HG02759 (cell line): ENCODE results near the gene SLMAP.

ENCODE experiments used
- ATAC-seq: cut with Tn5 transposase; IDR thresholded peaks from one replicate; pipeline ENCODE4 v1.9.1; 2021; ENCODE audit warnings: mild to moderate bottlenecking, moderate library complexity; ENCODE audit not compliant: unreplicated experiment

Gene SLMAP

DNA sequence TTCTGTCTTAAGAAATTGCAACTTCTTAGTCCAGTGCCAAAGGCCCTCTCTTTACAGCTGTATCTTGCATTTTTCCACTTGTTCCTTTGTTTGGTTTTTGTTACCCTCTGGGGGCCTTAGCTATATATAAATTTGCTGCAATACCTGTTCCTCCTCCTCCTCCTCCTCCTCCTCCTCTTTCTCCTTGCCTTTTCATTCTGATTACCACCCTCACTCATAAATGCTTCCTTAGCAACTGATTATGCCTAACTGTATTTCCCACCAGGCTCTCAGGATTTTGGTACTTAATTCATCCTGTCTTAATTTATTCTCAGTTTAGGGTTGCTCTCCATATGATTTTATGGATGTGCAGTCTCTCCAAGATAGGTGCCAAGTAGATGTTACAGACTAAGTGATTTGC, 65.7 kb downstream of the SLMAP start:
- no peak for ATAC-seq

DNA sequence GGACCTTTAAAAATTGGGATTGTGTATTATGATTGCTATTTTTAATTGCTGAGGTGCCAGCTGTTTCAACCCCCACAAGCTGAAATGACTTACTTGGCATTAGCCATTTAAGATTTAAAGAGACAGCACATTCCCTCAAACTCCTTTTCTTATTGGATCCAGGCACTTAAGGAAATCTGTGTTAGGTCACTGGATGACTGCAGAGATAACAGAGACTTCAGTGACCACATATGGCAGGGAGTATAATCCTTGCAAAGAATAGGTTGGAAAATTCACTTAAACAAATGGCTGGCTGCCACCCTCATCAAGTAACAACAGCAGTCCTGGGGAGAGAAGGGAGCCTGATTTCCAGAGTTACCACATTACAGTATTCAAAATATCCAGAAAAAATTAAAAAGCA, 66.6 kb downstream of the SLMAP start:
- no peak for ATAC-seq

DNA sequence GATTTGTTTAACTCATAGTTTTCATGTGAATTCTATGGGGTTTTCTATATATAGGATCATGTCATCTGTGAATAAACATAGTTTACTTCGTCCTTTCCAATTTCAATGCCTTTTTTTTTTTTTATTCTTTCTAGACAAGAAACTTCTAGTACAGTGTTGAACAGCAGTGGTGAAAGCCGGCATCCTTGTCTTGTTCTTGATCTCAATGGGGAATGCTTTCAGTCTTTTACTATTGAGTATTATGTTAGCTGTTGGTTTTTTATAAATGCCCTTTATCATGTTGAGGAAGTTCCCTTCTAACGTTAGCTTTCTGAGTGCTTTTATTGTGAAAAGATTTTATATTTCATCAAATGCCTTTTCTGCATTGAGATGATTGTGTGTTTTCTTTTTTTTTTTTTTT, 69.0 kb downstream of the SLMAP start:
- ATAC-seq, result no peak

DNA sequence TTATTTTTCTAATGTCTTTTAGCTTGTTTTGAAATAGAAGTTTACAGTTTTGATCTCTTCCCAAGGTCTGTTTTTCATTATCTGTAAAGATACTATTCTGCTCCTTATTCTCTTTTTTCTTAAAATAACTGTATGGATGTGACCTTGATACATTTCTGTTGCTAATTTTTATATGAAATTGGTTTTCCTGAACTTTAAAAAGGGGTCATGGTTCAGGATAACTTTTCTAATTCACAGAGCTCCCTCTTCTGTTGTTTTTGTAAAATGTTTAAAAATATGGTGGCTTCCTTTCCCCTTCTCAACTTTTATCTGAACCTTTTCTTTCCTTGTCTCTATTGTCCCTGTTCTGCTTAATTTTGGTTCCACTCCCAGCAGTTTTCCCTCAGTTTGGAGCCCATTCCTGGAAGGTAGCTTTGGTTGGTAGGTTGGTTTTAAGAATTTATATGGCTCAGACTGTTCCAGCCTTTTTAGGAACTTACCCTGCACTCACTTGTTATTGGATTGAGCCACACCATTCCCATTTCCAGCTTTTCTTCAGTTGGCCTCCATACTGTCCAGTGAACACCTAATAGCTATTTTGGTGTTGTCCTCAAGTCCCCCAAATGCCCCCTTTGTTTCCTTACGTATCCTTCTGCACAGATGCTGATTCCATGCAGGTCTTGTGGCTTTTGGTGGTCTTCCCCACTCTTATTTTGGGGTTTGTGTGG, 70.3 kb downstream of the SLMAP start:
- ATAC-seq, result no peak

DNA sequence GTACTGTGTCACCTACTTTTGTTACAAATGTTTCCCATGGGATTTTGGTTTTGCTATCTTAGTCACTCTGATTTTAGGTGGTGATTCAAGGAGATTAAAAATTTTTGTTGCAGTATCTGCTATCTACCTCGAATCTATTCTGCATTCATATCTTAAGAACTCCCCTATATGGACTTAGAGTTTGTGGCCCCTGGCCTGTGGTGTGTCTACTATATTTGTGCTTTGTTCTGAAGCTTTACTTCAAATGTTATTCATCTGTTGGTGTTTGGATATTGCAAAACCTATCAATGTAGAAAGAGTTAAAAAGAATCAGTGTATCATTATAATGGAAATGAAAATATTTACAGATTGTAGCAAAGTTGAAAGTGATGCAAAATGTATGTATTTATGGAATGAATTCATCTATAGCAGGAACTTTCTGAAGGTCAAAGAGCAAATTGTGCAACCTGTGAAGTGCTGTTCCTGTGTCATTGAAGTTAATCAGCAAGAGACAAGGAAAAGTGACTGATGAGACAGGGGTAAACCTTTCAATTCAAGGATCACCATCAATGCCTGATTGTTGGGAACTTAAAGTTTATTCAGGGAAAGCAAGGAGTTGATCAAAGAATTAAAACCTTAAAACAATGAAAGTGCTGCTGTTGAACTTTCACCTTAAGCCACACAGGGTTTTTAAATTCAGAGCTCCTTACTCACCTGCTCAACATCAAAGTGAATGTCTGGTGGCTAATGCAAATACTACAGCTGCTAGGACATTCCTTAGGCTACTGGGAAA, 71.0 kb downstream of the SLMAP start:
- ATAC-seq, result no peak

DNA sequence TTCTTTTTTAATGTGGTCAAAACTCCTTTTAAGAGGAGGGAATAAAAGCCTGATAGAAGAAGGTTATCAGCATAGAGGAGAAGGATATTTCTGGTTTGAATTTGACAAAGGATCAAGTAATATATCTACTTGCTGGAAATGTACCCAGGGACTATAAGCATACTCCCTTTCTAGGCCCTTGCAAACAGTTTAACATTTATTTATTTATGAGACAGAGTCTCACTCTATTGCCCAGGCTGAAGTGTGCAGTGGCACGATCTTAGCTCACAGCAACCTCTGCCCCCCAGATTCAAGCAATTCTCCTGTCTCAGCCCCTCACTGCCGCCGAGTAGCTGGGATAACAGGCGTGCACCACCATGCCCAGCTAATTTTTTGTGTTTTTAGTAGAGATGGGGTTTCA, 71.6 kb downstream of the SLMAP start:
- ATAC-seq, result no peak

DNA sequence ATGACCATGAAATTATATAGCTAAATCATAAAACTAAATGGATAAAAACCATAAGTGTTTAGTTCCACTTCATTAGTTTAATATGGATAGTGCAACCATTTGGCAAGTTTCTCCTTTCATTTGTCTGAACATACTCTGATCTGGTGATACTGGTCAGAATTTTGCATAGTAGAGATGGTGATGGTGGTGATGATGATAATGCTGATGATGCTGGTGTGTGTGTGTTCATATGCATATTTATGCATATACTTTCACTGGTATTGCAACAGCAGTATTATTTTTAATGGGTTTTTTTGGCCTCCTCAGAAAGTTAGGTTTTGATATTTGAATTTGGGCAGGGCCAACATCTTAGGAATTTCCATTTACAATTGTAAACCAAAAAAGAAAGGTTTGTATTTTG, 76.4 kb downstream of the SLMAP start:
- ATAC-seq, result no peak

DNA sequence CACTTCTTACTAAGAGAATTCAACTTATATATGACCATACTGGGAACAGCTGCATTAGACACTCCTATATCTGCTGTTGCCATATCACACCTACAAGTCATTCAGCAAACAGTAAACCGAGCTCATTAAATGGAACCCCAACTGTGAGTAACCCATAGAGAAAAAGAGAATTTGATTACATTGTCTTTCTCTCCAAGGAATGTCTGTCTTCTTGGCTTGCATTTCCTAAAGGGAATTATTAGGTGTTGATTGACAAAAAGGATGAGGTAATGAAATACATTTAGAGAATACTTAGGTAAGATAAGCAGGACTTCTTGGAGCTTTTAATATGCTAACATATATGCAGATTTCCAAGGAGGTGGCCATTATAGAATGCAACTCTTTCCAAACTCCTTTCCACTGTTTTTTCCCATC, 76.8 kb downstream of the SLMAP start:
- ATAC-seq, result no peak

DNA sequence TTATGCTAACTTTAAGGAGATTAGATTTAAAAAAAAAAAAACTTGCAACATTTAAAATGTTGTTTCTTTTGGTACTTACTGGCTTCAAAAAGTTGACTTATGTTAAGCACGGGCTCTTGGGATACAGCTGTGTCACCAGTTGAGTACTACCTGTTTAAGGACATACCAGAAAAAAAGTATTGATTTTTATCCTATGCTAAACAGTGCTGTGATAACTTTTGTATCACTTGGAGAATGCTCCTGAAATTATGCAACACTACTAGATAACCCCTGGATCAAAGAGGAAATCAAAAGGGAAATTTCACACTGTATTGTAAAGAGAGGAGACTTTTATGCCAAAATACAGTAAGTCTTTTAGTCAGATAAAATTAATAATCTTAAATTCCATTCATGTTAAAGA, 77.7 kb downstream of the SLMAP start:
- no peak for ATAC-seq

DNA sequence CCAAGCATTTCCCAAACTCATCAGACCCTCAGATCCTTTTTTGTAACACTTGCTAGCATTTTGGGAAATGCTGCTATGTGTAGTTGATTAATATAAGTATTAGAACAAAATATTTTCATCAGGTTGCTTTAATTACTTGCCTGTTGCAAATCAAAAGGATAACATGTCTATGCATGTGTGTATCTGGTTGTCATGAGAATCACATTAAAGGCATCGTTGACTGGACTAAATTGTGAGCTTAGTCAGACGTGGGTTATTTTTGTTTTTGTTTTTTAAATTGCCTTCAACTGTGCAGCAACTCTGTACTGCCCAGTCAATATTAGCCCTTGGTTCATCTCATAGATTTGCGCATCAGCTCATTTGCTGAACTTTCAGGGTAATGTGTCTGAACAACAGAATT, 81.6 kb downstream of the SLMAP start:
- no peak for ATAC-seq

DNA sequence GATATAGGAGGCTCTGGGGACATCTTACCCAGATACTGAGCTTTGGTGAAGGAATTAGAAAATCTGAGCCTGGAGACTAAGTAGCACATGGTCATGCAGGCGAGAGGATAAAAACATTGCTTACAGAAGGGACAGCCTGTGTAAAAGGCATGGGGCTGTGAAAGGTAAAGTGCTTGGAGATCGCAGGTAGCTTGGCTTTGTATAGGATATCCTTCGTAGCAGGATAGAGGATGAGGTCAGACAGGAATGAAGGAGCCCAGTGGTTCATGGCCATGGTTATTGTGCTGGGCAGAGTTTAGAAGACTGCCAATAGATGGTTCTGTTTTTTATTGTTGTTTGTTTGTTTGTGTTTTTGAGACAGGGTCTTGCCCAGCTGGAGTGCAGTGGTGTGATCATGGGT, 82.5 kb downstream of the SLMAP start:
- no peak for ATAC-seq

DNA sequence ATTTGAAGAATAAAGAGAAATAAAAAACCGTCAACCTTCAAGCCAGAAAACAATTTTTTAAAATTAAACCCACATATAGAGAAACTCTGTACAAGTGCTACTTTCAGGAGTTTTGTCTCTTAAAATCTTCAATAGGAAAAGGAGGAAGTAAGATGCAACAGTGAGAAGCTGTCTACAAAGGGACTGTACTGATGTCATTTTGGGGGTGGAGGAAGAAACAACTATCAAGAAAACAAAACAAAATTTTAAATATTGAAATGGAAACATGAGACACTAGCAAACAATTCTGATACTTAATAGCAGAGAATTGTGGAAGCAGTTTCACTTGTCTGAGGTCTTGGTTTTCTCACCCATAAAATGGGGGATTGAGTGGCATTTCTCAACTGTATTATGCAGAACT, 84.4 kb downstream of the SLMAP start:
- ATAC-seq, result no peak

DNA sequence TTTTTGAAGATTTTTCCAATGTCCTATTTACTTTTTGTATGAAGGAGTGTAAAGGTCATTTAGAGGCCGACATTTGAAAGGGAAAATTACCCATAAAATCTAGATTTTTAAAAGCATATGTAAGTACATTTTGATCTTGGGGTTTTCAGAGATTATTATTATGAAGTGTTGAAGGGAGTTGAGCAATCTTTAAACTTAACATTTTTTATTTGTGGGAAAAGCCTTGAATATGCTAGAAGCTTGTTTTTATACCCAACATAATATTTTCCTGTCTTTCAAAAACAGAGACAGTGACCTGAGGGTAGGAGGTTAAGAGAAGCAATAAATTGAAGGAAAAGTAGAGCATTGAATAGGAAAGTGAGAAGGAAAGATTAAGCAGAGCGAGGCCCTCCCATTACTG, 85.7 kb downstream of the SLMAP start:
- no peak for ATAC-seq

DNA sequence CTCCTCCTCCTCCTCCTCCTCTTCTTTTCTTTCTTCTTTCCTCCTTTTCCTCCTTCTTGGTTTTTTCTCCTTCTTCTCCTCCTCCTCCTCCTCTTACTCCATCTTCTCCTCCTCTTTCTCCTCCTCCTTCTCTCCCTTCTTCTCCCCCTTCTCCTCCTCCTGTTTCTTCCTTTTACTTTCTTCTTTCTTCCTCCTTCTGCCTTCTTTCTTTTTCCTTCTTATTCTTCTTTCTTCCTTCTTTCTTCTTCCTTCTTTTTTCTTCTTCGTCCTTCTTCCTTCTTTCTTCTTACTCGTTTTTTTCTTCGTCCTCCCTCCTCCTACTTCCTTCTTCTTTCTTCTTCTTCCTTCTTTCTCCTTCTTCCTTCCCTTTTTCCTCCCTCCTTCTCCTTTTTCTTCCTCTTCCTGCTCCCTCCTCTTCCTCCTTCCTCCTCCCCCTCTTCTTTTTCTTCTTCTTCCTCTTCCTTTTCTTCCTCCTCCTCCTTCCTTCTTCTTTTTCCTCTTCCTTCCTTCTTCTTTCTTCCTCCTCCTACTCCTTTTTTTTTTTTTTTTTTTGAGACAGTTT, 92.1 kb downstream of the SLMAP start:
- ATAC-seq, result no peak

DNA sequence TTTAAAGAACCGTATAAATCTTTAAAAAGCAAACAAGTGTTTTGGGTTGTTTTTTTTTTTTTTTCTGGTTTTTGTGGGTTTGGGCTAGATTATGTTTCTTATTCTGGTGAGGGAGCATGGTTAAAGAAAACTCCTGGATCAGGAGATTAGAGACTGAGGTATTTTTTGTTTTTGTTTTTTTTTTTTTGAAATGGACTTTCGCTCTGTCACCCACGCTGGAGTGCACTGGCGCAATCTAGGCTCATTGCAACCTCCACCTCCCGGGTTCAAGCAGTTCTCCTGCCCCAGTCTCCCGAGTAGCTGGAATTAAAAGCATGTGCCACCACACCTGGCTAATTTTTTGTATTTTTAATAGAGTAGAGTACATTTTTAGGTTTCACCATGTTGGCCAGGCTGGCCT, 95.2 kb downstream of the SLMAP start:
- ATAC-seq, result no peak

DNA sequence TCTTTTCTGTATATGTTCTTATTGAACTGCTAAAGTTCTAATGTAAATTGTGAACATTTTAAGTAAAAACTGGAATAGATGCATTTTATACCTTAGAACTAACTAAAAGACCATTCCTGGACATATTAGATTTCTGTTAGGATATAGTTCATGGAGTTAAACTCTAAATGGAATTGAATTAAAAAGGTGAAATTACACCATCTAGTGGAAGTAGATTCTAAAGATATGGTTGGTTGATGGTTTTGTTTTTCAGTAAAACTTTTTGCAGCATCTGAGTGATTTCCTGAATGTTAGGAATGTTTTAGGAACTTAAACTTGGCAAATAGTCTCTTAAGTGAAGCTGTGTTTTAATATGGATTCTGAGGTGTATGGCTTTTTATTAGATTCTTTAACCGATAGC, 96.8 kb downstream of the SLMAP start:
- no peak for ATAC-seq

DNA sequence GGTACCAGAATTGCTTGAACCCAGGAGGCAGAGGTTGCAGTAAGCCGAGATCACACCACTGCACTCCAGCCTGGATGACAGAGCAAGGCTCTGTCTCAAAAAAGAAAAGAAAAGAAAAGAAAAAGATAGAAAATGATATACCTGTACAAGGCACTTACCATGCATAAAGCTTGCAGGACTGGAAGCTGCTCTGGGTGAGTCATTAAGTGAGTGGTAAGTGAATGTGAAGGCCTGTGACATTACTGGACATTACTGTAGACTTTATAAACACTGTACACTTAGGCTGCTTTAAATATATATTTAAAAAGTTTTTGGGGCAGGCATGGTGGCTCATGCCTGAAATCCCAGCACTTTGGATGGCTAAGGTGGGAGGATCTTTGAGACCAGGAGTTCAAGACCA, 99.2 kb downstream of the SLMAP start:
- no peak for ATAC-seq

DNA sequence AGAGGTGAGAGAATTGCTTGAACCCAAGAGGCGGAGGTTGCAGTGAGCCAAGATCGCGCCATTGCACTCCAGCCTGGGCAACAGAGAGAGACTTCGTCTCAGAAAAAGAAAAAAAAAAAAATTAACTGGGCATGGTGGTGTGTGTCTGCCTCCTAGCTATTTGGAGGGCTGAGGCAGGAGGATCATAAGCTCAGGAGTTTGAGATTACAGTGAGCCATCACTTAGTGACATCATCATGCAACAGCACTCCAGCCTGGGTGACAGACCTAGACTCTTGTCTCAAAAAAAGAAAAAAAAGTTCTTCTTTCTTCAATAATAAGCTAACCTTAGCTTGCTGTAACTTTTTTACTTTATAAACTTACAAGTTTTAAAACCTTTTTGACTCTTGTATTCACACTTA, 99.8 kb downstream of the SLMAP start:
- no peak for ATAC-seq

DNA sequence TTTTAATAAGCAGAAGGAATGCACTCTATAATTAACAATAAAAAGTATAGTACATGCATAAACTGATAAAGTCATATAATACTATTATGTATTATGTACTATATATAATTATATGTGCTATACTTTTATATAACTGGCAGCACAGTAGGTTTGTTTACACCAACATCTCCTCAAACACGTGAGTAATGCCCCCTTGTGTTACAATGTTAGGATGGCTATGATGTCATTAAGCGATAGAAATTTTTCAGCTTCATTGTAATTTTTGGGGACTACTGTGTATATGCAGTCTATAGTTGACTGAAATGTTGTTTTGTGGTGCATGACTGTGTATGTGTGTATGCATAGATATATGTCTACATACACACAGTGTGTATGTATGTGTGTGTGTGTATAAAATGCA, 100.6 kb downstream of the SLMAP start:
- ATAC-seq, result no peak

DNA sequence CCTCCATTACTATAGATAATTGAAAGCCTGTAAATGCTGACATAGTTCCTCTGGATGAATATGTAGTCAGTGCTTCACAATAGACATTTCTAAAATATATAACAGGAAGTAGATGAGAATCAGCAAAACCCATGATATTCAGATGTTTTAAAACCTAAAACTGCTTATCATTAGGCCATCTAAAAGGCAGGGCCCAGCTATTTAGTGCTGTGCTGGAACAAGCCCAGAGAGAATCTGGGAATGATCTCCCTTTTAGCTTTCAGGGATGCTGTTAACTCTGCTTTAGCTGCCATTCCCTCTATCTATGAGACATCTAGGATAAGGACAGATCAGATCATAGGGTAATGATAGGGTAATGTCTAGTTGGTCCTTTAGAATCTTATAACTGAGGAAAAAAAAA, 106.8 kb downstream of the SLMAP start:
- no peak for ATAC-seq

DNA sequence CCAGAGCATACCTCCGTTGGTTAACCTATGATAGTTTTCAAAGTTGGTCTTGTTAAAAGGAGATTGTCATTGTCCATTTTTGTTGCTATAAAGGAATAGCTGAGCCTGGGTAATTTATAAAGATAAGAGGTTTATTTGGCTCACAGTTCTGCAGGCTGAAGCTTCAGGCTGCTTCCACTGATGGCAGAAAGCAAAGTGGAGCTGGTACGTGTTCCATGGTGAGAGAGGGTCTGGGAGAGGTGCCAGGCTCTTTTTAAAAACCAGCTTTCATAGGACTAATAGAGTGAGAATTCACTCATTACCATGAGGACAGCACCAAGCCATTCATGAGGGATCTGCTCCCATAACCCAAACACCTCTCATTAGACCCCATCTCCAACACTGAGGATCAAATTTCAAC, 107.3 kb downstream of the SLMAP start:
- no peak for ATAC-seq

DNA sequence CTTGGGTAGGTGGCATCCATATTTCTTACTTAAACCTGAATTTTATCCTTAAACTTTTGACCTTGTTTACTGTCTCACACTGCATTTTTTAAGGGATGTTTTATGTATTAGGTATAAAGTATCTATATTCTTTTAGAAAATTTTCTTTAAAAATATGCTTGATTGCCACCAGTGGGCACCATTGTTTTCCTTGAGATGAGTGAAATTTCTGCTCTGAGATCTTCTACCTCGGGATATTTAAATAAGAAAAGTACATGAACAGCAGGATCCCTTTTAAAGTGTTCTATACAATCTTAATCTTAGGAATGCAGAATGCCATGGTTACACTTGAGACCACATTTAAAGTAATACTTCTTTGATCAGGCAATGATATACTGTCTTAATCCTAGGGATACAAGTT, 108.7 kb downstream of the SLMAP start:
- ATAC-seq, result no peak
